Measurements from ENCODE around the gene LRRC37B. TPM values are rescaled to one million over a fixed set of nuclear protein-coding genes. Genes with fewer than 3 reads are reported as not detected.

Gene LRRC37B
- total RNA-seq, 4 donors from 2014 or later: 31.7 to 130 (median 36.5) TPM

DNA sequence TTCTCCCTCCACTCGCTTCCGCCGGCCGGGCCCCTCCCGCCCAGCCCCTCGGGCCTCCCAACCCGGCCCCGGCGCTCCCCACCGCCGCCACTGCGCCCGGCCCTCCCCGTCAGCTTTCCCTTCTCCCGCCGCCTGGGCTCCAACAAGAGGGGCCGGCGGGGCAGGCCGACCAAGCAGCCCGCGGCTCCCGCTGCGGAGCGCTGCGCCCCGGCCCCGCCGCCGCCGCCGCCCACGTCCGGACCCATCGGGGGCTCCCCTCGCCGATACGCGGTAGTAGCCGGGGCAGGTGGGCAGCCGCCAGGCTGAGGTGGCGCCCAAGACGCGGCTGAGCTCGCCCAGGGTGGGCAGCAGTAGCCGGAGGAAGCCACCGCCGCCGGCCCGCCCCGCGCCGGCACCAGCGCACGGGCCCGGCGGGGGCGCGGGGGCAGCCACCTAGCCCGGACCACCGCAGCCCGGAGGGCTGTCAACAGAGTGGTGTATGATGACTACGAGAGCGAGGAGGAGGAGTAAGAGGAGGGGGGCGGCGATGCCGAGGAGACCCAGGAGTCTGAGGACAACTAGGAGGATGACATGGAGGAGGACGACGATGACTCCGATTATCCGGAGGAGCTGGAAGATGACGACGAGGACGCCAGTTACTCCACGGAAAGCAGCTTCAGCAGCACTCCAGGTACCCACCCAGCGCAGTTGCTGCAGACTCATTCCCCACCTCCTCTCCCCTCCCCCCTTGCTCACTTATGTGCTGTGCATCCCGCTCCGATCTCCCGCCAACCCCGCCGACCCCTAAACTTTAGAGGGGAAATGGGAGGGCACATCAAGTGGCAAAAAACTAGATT lies 498 bp downstream of the LRRC37B start:
- TF ChIP-seq, protein P1, sequence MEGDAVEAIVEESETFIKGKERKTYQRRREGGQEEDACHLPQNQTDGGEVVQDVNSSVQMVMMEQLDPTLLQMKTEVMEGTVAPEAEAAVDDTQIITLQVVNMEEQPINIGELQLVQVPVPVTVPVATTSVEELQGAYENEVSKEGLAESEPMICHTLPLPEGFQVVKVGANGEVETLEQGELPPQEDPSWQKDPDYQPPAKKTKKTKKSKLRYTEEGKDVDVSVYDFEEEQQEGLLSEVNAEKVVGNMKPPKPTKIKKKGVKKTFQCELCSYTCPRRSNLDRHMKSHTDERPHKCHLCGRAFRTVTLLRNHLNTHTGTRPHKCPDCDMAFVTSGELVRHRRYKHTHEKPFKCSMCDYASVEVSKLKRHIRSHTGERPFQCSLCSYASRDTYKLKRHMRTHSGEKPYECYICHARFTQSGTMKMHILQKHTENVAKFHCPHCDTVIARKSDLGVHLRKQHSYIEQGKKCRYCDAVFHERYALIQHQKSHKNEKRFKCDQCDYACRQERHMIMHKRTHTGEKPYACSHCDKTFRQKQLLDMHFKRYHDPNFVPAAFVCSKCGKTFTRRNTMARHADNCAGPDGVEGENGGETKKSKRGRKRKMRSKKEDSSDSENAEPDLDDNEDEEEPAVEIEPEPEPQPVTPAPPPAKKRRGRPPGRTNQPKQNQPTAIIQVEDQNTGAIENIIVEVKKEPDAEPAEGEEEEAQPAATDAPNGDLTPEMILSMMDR (IDR thresholded peaks at IDR 0.05): no peak
- TF ChIP-seq POLR2A (IDR thresholded peaks at IDR 0.05): no peak
- Histone ChIP-seq H3K27ac (peak overlapping the region; percentile 87 to 93 (median 90)), H3K27me3 (no peaks in the 10 kb centered on the region), H3K4me1 (peaks cover 0 to 15% (median 9%) of the 10 kb centered on the region in 4 donors), H3K9me3 (no peaks in the 10 kb centered on the region), H3K36me3 (no peaks in the 10 kb centered on the region), H3K4me3 (peak overlapping the region; percentile 84 to 97 (median 90))
- peak in 2 of 3 donors; percentile 51 to 64 for DNase-seq

DNA sequence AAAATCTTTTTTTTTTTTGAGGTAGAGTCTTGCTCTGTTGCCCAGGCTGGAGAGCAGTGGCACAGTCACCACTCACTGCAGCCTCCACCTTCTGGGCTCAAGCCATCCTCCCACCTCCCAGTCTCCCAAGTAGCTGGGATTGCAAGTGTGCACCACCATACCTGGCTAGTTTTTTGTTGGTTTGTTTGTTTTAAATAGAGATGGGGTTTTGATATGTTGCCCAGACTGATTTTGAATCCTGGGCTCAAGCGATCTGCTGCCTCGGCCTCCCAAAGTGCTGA lies 2.0 kb downstream of the LRRC37B start:
- H3K27me3 ChIP-seq: no peaks in the 10 kb centered on the region
- no peaks in the 10 kb centered on the region for H3K36me3 ChIP-seq
- H3K4me3 ChIP-seq: peak overlapping the region in 2 of 4 donors; percentile 11 to 87
- H3K4me1 ChIP-seq: peaks cover 0 to 15% (median 9%) of the 10 kb centered on the region in 4 donors
- no peak for DNase-seq
- no peaks in the 10 kb centered on the region for H3K9me3 ChIP-seq
- no peak overlapping the region for H3K27ac ChIP-seq
- TF ChIP-seq POLR2A (IDR thresholded peaks at IDR 0.05): no peak
- TF ChIP-seq, protein P1 (IDR thresholded peaks at IDR 0.05): no peak

DNA sequence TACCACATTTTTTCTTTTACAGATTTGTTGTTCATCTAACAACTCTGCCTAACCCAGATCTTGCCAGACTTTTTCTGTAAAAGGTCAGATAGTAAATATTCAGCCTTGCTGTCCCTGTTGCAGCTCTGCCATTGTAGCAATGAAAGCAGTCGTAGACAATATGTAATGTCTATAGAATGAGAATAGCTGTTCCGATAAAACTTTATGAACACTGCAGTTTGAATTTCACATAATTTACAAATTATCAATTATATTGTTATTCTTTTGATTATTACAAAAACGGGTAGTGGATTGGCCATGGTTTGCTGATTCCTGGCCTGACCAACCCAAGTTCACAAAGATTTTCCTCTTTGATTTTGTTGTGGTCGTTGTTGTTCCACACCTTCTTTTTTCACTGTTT lies 2.9 kb downstream of the LRRC37B start:
- Histone ChIP-seq H3K27me3 (no peaks in the 10 kb centered on the region), H3K9me3 (no peaks in the 10 kb centered on the region), H3K36me3 (no peaks in the 10 kb centered on the region), H3K27ac (no peak overlapping the region), H3K4me3 (no peak overlapping the region), H3K4me1 (peaks cover 0 to 18% (median 9%) of the 10 kb centered on the region in 4 donors)
- no peak for DNase-seq
- TF ChIP-seq, protein P1 (IDR thresholded peaks at IDR 0.05): no peak
- no peak for TF ChIP-seq POLR2A (IDR thresholded peaks at IDR 0.05)

DNA sequence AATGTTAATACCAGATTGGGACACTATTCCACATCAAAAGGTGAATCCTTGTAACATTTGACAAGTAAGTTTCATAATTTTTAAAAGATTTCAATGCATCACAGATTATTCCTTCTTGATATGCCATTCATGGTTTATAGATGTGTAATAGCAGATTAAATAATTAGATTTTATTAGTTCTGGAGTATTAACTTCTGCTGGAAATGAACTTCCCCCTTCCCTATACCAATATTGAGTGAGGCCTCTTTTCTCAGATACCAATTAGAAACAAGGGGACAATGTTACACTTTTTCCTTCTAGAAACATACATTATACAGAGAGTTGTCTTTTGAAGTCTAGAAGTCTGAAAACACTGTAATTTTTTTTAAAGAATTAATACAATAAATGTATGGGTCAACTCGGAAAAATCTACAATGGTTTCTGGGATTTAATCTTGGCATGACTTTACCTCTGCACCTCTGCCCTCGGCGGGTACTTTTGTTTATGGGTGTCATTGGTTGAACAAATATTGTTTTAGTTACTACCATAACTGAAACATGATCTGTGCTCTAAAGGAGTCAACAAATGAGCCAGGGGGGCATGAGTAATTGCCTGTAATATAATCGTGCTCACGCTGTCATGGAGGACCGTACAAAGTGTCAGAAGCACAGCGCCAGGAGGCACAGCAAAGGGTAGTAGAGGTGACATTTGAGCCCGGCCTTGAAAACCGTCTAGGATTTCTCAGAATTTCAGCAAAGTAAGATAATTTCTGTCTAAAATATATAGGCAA lies 8.2 kb downstream of the LRRC37B start:
- H3K27ac ChIP-seq: no peak overlapping the region
- peaks cover 0 to 7% (median 0%) of the 10 kb centered on the region in 3 donors for H3K36me3 ChIP-seq
- H3K27me3 ChIP-seq: no peaks in the 10 kb centered on the region
- TF ChIP-seq POLR2A (IDR thresholded peaks at IDR 0.05): no peak
- TF ChIP-seq, protein P1 (IDR thresholded peaks at IDR 0.05): no peak
- no peaks in the 10 kb centered on the region for H3K9me3 ChIP-seq
- DNase-seq: no peak
- H3K4me1 ChIP-seq: peaks cover 0 to 9% (median 0%) of the 10 kb centered on the region in 4 donors
- H3K4me3 ChIP-seq: no peak overlapping the region

DNA sequence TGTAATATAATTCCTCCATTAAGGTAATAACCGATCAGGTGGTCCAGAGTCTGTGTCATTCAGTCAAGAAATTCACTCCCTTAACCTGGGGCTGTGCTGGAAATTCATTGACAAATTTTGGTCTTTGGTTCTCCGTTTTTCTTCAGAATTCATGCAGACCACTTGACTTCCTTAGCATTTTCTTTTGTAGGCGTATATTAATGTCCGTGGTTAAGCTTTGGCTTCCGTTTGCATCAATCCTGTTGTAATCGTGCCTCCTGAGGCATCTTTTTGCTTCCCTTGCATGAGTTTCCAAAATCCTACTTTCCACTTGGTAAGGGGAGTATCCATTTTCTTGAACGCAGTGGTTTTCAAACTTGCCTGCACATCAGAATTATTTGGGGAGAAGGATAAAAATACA lies 9.0 kb downstream of the LRRC37B start:
- no peak overlapping the region for H3K4me3 ChIP-seq
- TF ChIP-seq POLR2A (IDR thresholded peaks at IDR 0.05): no peak
- TF ChIP-seq, protein P1 (IDR thresholded peaks at IDR 0.05): no peak
- H3K9me3 ChIP-seq: no peaks in the 10 kb centered on the region
- peaks cover 0 to 15% (median 0%) of the 10 kb centered on the region in 3 donors for H3K36me3 ChIP-seq
- H3K4me1 ChIP-seq: peaks cover 0 to 9% (median 0%) of the 10 kb centered on the region in 4 donors
- H3K27me3 ChIP-seq: no peaks in the 10 kb centered on the region
- H3K27ac ChIP-seq: no peak overlapping the region
- no peak for DNase-seq

Data from Peyer's patch (tissue), 4 donors.